Thoracic aorta endothelial cell (primary cell): ENCODE data around the gene PRKD3. TPM values are rescaled to one million over a fixed set of nuclear protein-coding genes. Genes with fewer than 3 reads are reported as not detected.

ENCODE experiments used
- small RNA-seq: library from RNA; depleted of rRNA; stranded (forward); fragments of <200 nt; gene quantifications from one replicate; pipeline ENCODE3, GENCODE V24; 2012
- total RNA-seq: library from RNA; depleted of rRNA; stranded (reverse); fragments of >200 nt; gene quantifications from 2 replicates; pipeline ENCODE4 v1.2.3, GENCODE V29; 2012

Gene PRKD3
- 106 and 112 TPM in 2 replicates for total RNA-seq

GRCh38 chr2:37324786-37325624 lies at the start of gene PRKD3:
TSS of gene PRKD3 (minus strand) at chr2:37324833. CDS start at chr2:37316524, 8,309 bp downstream.

GRCh38 chr2:37344453-37345361 lies 20.1 kb upstream of the PRKD3 start, which contains the start of gene QPCT:
TSS of gene QPCT (plus strand) at chr2:37344630. CDS start at chr2:37344732, 102 bp downstream.

Small RNAs within 50 kb of the gene (small RNA-seq; reads per million reads assigned to genes)
- gene RNU6-939P, result not detected

Other genes starting within 250 kb of the PRKD3 start
- gene HEATR5B, start 240.5 kb downstream of the PRKD3 start, total RNA-seq, result 42.4 and 43.7 TPM in 2 replicates
- gene GPATCH11, start 240.3 kb downstream of the PRKD3 start, total RNA-seq, result 14.5 and 15.1 TPM in 2 replicates
- gene EIF2AK2, start 167.9 kb downstream of the PRKD3 start, total RNA-seq, result 45.6 and 53.0 TPM in 2 replicates
- not detected in 2 replicates for gene SULT6B1, start 136.2 kb downstream of the PRKD3 start, total RNA-seq
- 30.2 and 41.1 TPM in 2 replicates for gene CEBPZOS, start 128.3 kb downstream of the PRKD3 start, total RNA-seq
- 67.4 and 67.8 TPM in 2 replicates for gene CEBPZ, start 93.2 kb downstream of the PRKD3 start, total RNA-seq
- 16.1 and 17.1 TPM in 2 replicates for gene NDUFAF7, start 93.2 kb downstream of the PRKD3 start, total RNA-seq
- gene QPCT, start 19.8 kb upstream of the PRKD3 start, total RNA-seq, result 15.2 and 43.1 TPM in 2 replicates